Body of pancreas (tissue), 4 donors: ENCODE data around the gene COLGALT1.

ENCODE experiments used
- POLR2A ChIP-seq, 3 donors: fragments of 450-650 bp; IDR thresholded peaks; one replicate each; pipeline ENCODE4 v1.6.1; 2016; ENCODE audit warnings: antibody characterized with exemption in 3 of 3, mild to moderate bottlenecking in 2 of 3
- TF ChIP-seq, protein P1 (sequence below), 7 experiments: fragments of 450-650 bp in 4 of 7; fragments of 200-600 bp in 3 of 7; sonication (generic) in 3 of 7; IDR thresholded peaks; one replicate each; pipeline ENCODE4 v1.5.1; 2016 to 2019; ENCODE audit warnings: antibody characterized with exemption in 7 of 7

DNA sequence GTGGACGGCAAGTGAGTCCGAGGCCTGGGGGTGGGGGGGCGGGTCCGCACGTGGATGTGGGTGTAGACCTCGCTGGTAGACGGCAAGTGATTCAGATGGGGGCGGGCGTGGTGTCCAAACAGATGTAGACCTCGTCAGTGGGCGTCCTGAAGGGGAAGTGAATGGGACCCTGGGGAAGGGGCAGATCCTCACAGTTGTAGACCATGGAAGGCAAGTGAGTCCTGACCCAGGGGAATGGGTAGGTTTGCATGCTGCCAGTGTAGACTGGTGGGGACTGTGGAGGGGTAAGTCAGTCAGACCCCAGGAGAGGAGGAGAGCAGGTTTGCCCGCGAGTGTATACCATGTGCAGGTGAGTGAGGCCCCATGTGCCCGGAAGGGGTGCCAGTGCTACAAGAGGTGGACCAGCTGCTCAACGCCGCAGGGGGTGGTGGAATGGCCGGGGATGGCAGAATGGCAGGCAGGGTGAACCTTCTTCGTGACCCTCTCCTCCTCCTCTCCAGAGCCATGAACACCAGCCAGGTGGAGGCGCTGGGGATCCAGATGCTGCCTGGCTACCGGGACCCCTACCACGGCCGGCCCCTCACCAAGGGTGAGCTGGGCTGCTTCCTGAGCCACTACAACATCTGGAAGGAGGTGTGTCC, 22.1 kb downstream of the COLGALT1 start:
- TF ChIP-seq, protein P1, sequence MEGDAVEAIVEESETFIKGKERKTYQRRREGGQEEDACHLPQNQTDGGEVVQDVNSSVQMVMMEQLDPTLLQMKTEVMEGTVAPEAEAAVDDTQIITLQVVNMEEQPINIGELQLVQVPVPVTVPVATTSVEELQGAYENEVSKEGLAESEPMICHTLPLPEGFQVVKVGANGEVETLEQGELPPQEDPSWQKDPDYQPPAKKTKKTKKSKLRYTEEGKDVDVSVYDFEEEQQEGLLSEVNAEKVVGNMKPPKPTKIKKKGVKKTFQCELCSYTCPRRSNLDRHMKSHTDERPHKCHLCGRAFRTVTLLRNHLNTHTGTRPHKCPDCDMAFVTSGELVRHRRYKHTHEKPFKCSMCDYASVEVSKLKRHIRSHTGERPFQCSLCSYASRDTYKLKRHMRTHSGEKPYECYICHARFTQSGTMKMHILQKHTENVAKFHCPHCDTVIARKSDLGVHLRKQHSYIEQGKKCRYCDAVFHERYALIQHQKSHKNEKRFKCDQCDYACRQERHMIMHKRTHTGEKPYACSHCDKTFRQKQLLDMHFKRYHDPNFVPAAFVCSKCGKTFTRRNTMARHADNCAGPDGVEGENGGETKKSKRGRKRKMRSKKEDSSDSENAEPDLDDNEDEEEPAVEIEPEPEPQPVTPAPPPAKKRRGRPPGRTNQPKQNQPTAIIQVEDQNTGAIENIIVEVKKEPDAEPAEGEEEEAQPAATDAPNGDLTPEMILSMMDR (IDR thresholded peaks at IDR 0.05), result no peak
- TF ChIP-seq POLR2A (IDR thresholded peaks at IDR 0.05), result no peak
